ENCODE measurements around the gene TULP3.

Gene TULP3

DNA sequence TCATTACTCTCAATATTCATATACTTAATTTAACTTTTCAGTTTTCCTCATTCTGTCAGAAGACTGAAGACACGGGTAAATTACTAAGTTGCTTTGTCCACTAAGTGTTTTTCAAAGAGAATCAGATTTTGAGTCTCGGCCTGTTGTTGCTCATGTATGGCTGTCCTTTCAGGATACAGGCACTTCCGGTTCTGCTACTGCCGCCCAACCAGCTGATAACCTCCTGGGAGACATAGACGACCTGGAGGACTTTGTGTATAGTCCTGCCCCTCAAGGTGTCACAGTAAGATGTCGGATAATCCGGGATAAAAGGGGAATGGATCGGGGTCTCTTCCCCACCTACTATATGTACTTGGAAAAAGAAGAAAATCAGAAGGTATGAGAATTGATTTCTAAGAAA, 40.2 kb downstream of the TULP3 start:
- DNase-seq (ENCODE audit: low spot score): no peak

DNA sequence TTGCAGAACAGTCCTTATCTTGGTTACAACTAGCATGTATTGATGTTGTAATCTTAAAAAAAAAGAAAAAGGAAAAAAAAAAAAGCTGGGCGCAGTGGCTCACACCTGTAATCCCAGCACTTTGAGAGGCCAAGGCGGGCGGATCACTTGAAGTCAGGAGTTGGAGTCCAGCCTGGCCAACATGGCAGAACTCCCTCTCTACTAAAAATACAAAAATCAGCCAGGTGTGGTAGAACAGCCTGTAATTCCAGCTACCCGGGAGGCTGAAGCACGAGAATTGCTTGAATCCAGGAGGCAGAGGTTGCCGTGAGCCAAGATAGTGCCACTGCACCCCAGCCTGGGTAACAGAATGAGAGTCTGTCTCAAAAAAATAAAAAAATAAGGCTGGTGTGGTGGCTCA, 42.9 kb downstream of the TULP3 start:
- no peak for DNase-seq (ENCODE audit: low spot score)

DNA sequence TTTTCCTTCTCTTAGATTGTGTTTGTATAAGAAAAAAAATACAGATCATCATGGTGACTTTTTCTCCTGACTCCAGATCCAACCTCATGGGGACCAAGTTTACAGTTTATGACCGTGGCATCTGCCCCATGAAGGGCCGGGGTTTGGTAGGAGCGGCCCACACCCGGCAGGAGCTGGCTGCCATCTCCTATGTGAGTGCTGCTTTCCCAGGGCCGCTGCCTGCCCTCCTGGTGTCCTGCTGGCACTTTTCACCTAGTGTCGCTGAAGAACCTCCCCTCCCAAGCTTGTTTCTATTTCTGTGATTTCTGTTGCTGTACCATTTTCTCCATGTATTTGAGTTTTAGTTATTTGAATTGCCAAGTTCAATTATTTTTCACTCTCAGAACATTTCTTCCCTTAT, 43.7 kb downstream of the TULP3 start:
- no peak for DNase-seq (ENCODE audit: low spot score)

DNA sequence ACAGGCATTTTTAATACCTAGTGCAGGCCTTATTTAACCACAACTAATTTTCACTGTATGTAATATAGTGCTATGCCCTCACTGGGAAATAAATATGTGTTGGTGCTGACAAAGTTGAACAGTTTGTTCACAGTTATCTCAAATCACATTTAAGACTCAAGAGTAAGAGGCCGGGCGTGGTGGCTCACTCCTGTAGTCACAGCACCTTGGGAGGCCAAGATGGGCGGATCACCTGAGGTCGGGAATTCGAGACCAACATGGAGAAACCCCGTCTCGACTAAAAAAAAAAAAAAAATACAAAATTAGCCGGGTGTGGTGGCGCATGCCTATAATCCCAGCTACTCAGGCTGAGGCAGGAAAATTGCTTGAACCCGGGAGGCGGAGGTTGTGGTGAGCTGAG, 45.6 kb downstream of the TULP3 start:
- DNase-seq (ENCODE audit: low spot score): no peak

DNA sequence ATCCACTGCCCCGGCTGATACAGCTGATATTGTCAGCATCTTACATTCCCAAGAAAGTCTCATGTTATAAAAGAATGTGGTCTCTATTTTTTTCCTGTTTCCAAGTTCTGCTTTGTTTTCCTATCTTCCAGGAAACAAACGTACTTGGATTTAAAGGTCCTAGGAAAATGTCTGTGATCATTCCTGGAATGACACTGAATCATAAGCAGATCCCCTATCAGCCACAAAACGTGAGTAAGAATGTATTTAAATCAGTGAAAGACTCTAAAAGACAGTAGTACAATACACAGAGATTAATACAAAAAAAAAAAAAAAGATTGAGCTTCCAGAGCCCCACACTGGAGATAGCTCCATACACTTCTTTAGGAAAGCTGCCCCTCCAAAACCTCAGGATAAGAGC, 46.8 kb downstream of the TULP3 start:
- DNase-seq (ENCODE audit: low spot score): no peak

DNA sequence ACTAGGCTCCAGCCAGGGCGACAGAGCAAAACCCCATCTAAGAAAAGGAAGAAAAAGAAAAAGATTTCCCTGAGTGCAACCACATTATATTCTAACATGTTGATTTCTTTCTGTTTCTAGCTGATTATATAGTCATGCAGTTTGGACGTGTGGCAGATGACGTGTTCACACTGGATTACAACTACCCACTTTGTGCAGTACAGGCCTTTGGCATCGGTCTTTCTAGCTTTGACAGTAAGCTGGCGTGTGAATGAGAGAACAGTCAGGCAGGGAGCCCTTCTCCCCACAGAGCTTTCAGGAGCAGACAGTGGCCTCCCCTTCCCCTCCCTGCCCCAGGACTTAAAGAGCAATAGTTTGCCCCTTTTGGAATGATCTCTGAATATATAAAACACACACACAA, 48.5 kb downstream of the TULP3 start:
- no peak for DNase-seq (ENCODE audit: low spot score)

DNA sequence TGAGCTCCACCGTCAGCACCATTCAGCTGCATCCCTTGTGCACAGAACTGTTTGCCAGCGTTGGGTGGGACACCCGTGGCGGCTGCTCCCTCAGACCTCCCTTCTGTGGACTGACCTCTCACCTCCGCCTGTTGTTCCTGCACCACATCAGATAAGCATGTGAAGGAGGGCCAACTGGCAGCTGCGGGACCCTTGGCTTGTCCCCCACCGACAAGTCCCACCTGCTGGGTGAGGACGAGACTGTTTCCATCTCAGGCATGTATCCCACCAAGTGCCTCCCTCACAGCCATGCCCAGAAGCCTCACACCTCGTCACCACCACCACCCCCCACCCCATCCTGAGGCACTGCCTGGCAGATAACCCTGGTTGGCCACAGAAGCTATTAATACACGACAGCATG, 49.9 kb downstream of the TULP3 start:
- DNase-seq (ENCODE audit: low spot score): no peak

DNA sequence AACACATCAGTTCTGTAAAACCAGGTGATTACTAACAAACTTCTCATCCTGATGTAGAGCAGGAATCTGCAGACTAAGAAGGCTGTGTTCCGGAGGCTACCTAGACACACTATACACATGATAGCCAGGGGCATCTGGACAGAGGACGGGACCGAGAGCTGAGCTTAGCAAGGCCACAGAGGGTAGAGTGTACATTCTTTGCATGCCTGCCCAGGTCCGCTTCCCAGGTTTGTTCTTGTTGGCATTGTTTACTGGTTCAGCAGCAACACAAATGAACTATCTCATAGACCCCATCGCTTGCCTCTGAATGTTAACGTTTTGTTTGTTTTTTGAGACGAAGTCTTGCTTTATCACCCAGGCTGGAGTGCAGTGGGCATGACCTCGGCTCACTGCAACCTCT, 50.8 kb downstream of the TULP3 start:
- DNase-seq (ENCODE audit: low spot score): no peak

DNA sequence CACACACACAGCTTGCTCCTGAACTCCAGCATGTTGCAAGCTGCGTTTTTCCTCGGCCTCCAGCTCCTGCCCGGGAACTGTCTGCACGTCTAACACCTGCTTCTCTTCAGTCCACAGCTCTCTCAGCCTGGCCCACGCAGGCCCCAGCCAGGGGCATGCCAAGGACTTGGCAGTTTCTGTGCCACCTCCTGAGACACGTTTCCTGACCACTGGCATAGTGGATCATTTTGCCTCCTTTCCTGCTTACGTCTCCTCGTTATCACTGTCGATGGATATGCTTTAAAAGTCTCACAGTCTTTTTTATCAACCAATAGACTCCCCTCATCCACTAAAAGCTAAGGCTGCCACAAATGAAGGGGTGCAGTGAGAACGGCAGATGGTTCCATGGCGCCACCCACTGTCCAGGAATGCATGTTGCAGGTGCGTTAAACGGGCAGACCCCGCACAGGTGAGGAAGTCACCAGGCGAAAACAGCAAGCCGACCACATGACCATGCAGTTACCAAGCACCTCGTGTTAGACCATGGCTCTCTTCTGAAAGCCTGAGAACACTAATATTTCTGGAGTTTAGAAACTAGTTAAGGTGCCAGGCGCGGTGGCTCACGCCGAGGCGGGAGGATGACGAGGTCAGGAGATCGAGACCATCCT, 53.8 kb downstream of the TULP3 start:
- peak; percentile 89 for DNase-seq (ENCODE audit: low spot score)

DNA sequence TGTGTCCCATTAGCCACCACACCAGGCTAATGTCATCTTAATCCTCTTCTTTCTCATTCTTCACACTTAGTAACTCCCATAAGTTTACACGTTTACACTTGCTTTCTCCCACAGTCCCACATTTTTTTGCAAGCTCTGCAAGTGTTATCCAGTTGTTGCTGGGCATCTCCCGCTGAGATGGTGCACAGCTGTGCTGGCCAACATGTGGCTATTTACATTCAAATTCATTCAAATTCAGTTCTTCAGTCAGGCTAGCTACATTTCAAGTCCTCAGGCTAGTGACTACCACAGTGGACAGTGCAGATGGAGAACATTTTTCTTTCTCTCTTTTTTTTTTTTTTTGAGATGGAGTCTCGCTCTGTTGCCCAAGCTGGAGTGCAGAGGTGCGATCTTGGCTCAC, 58.7 kb downstream of the TULP3 start:
- no peak for DNase-seq (ENCODE audit: low spot score)

DNA sequence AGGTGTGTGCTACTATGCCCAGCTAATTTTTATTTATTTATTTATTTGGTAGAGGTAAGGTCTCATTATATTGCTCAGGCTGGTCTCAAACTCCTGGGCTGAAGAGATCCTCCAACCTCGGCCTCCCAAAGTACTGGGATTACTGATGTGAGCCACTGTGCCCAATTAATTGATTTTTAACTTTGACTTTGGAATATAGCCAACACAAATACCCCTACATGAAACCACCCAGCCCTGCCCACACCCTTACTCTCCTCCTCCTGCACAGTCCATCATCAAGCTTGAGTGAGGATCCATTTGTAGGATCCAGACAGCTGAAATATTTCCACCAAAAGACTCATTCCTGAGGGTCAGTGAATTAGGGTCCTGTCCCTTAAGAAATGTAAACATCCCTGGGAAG, 65.2 kb downstream of the TULP3 start:
- no peak for DNase-seq (ENCODE audit: low spot score)

DNA sequence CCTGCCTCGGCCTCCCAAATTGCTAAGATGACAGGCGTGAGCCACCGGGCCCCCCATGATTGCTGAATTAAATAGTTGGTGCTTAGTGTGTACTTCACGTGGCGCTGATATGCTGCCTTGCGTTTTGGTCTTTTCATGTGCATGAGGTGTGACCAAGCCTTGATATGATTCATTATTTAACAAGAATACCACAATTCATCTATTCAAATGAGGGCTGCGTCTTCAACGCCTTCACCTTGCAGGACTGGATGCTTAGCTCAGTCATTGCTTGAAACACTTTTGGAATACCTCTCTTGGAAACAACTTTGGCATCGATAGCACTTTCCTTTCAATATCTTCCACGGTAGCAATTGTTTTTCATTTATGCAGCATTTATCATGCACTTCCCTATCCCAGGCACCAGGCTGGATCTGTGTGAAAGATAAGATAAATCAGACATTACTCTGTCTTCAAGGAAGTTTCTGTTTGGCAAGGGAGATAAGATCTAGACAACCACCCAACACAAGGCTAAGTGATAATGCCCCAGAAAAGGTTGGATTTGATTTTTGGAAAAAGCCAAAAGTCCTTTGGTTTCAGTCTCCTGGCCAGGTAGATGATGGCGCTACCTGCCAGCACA, 67.2 kb downstream of the TULP3 start:
- DNase-seq (ENCODE audit: low spot score): no peak

DNA sequence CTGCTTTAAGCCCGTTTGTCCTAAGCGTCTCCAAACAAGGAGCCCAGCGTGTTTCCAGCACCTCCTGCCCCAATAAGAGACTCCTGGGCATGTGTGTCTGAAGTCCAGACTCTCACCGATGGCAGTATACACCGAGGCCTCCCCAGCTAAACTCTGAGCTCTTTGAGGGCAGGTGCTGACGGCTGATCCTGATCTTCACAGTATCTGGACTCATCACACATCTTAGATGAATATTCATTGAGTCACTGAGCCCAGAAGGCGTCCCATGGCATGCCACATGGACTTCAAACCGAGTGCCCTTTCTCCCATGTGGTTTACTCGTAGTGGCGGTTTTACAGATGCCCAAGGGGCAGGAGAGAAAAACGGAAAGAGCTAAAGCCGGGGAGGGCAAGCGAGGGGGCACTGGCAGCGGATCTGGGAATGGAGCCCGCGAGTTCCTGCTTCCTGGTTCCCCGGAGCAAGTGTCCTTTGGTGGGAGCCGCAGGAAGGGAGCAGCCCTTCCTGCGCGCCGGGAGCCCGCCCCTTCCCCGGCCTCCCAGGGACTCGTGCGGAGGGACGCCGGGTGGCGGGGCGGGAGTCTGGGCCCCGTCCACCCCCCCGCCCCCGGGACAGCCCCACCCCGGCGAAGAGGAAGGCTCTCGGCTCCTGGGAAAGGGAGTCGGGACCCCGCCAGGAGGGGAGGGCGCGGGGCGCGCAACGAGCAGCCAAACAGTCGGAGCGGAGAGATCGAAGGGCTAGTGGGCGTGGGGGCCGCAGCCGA, 67.9 kb downstream of the TULP3 start:
- DNase-seq (ENCODE audit: low spot score): peak; percentile 89

DNA sequence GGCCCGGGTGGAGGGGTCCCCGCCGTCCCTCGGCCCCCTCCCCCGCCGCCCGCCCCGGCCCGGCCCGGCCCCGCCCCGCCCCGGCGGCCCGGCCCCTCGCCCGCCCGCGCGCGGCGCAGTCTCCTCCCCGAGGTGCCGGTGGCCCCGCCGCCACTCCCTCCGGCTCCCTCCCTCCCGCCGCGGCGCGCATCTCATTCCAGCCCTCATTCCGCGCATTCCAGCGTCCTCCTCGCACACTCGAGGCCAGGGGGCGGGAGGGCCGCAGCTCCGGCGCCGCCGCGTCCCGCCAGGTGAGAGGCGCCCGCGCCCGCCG, 68.5 kb downstream of the TULP3 start, which contains the start of gene TEAD4:
Gene TEAD4 (plus strand): TSS at position 206 of the 313 bp plus-strand sequence.
- peak; percentile 97 for DNase-seq (ENCODE audit: low spot score)

DNA sequence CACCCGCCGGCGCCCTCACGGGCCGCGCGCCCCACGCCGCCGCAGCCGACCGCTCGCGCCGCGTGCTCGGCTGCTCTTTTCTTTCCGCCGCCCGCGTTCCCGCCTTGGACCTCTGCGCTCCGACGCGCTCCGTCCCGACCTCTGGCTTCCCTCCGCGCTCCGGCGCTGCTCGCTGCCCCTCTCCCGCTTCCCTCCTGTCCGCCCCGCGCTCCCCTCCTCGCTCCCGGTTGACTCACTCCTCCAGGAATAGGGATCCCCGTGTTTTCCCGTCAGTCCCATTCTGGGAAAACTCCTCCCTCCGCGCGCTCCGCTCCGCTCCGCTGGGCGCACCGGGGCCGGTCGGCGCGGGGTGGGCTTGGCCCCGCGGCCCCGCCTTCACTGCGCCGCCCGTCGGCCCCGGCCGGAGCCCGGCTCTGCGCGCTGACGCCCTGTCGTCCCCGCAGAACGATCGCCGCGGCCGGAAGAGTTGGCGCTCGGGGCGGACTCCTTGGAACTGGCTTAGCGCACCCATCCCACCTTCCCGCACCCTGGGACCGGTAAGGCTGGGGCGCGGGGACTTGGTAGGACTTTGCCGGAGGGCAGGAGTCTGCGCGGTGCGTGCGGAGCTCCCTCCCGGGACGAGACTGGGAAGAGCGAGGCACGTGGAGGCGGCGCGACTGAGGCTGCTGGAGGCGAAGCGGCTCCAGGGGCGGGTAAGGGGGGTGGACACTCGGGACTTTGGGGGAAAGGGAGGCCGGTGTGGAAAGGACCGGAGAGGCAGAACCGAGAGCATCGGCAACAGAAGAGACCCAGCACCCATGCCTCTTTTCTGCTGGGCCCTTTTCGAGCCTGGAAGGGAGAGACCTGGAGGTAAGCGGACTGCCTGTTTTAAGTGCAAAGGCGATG, 69.1 kb downstream of the TULP3 start:
- peak; percentile 80 for DNase-seq (ENCODE audit: low spot score)

DNA sequence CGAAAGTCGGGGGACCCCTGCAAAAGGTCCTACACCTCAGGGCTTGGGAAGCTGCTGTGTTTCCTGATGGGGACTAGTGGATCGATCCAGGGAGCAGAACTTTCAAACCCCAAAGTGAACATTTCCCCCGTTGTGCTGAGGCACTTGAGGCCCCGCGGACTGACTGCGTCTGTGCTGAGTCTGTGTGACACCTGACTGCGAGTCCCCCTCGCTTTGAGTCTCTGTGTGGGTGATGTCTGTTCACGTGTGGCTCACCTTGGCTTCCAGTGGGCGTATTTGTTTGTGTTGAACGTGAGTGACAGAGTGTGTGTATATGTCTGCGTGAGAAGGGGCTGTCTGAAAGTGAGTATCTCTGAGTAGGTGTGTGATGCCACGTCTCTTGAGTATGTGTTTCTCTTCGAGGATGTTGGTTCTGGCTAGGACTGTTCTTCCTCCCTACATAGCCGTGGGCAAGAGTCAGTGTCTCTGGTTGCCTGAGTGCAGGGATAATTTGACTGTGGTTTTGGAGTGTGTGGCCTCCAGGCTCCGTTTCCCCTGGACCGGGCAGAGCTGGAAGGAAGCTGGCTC, 69.8 kb downstream of the TULP3 start:
- no peak for DNase-seq (ENCODE audit: low spot score)

DNA sequence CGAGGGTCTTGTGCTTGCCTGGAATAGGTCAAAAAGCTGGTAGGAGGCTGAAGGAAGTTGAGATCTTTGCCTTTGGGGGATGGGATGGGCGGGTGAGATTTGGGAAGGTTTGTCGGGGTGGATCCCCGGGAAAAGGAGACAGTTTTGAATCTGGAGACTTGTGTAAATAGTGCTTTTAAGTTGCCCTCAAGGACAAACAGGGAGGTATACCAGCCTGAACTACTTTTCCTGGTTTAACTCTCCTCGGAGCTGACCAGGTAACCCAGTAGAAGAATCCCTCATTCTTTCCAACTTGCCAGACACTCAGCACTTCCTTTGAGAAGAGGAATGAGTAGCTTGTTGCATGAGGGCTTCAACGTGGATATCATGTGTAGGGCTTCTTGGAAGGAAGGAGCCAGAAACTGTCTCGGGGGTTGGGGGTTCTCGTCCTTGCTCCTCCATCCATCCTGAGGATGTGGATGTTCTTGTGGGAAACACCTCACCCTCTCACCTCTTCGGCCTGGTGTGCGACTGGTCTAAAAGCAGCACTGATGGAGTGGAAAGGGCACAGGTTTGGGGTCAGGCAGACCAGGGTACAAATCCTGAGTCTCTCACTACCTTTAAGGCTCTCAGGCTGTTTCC, 70.4 kb downstream of the TULP3 start:
- no peak for DNase-seq (ENCODE audit: low spot score)

DNA sequence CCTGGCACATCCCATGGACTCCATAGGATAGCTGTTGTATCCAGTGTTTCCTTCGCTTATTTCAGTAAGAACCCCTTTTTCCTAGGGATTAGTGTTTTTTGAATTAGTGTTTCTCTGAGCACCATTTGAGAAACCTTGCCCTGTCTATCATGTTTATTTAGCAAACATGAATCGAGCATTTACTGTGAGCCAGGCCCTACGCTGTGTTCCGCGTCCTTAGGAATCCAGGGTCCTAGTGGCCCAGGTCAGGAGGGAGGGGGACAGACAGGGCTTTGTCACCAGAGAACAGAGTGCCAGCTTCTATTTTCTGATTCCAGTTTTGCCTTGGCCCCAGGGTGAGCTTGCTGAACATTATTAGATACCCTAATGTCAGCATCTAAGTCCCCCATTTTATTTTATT, 71.0 kb downstream of the TULP3 start:
- no peak for DNase-seq (ENCODE audit: low spot score)

DNA sequence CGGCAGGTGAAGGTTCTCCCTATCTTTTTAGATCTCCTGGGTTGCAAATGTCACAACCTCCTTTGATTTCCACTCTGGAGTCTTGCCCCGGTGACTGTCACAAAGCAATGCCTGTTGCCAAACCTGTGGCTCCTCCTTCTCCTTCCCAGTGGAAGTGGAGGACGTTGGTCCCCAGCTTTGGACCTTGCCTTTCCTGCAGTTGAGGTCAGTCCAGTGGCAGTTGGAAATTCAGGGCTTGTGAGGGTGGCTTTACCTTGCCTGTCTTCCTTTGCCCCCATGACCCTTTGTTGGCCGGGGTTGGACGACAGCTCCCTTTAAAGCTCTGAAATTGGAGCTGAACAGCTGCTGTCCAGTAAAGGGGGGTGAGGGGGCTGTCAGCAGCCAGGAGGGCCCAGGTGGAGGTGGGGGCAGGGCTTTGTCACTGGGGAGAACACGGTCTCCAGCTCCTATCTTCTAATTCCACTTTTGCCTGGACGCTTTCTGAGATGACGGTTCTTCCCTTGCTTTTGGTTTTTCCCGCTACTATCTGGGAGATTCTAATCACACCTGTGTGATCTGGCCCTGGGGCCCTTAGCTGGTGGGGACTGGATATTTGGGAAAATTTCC, 72.6 kb downstream of the TULP3 start:
- DNase-seq (ENCODE audit: low spot score): peak; percentile 44

DNA sequence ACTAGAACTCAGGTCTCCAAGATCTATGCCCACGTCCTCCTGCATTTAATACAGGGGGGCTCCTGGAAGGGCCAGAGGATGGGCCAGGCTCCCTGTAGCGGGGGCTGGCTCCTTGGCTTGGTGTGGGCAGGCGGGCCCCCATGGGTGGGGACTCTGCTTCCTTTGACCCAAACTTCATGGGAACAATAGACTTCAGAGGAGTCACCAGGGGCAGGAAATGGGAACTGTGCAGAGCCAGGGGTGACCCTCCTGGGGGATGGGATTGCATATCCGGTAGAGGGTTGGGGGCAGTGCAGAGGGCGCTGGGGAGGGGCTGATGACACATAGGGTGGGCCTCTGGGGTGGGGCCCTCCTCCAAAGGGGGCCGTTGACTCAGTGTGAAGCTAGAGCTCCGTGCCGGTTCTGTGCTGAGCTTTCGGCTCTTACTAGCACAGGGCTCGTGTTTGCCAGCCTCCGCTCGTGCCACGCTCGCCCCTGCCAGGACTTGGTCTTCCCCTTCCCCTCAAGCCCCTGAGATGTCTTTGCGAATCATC, 73.1 kb downstream of the TULP3 start:
- DNase-seq (ENCODE audit: low spot score): peak; percentile 74

DNA sequence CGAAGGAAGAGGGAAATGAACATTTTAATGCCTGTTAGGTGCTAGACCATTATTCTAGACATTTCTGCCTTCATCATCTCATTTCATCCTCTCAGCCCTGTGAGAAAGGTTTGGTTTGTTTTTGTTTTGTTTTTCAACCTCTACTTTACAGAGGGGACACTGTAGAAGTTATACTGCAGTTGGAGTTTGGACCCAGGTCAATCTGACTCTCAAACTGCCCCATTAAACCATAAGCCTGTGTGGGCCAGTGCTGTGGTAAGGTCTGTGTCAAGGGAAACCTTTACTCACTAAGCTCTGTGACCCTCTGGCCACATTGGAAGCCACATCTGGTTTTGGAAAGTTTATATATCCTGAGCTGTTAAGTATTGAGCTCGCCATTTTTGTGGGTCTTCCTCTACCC, 77.0 kb downstream of the TULP3 start:
- no peak for DNase-seq (ENCODE audit: low spot score)

Measured in iPS-NIHi11 (cell line).